IMR-90 (cell line): ENCODE measurements around the gene CCNYL1. TPM values are rescaled to one million over a fixed set of nuclear protein-coding genes. Genes with fewer than 3 reads are reported as not detected.

Experiments
- ATAC-seq: fragments of 200-7000 bp; cut with Tn5 transposase; 2 replicates; pipeline ENCODE4 v1.9.1; 2020; ENCODE audit warnings: low read depth, mild to moderate bottlenecking, moderate library complexity
- BruUV-seq: library from RNA; stranded (reverse); fragments of 400-500 nt; replicated peaks from 2 replicates; lab custom pipeline; 2021; lab: Mats Ljungman, UMichigan
- CTCF ChIA-PET: fragments of 300-600 bp; formaldehyde crosslinking; extraction: SDS; loops from one replicate; lab custom pipeline; 2021; ENCODE audit warnings: antibody characterized with exemption; lab: Yijun Ruan, JAX
- POLR2A ChIA-PET: fragments of 300-600 bp; sonication (Branson Sonifier 250); formaldehyde crosslinking; loops from one replicate; lab custom pipeline; 2022; ENCODE audit warnings: antibody characterized with exemption; ENCODE audit not compliant: unreplicated experiment; lab: Charles Lee
- DNase-seq: peaks from one replicate; pipeline ENCODE4 v3.0.0; 2013
- H2AFZ ChIP-seq: replicated peaks from 2 replicates; pipeline ENCODE3; 2013; ENCODE audit warnings: low read length, mild to moderate bottlenecking; ENCODE audit not compliant: poor library complexity
- H2AK5ac ChIP-seq: 2 replicates; pipeline ENCODE4 v1.6.1; 2013; ENCODE audit warnings: low read depth, low read length, inconsistent platforms
- H2AK9ac ChIP-seq: replicated peaks from 2 replicates; pipeline ENCODE3; 2013; ENCODE audit warnings: mild to moderate bottlenecking, low read depth, low read length, moderate library complexity; ENCODE audit not compliant: poor library complexity
- H2BK120ac ChIP-seq: 2 replicates; pipeline ENCODE4 v1.6.1; 2013; ENCODE audit warnings: low read depth, low read length, inconsistent platforms
- H2BK15ac ChIP-seq: 3 replicates; pipeline ENCODE4 v1.6.1; 2013; ENCODE audit warnings: low read depth, low read length, inconsistent platforms
- H2BK20ac ChIP-seq: 2 replicates; pipeline ENCODE4 v1.6.1; 2013; ENCODE audit warnings: low read depth, mild to moderate bottlenecking, inconsistent platforms, low read length, moderate library complexity
- H2BK5ac ChIP-seq: 2 replicates; pipeline ENCODE4 v1.6.1; 2013; ENCODE audit warnings: mild to moderate bottlenecking, low read depth, low read length, inconsistent platforms; ENCODE audit not compliant: poor library complexity, severe bottlenecking
- H3K14ac ChIP-seq: replicated peaks from 2 replicates; pipeline ENCODE4 v1.6.1; 2013; ENCODE audit warnings: low read depth, low read length, inconsistent platforms
- H3K18ac ChIP-seq: 2 replicates; pipeline ENCODE4 v1.6.1; 2013; ENCODE audit warnings: low read depth, low read length, control low read depth
- H3K23ac ChIP-seq: 2 replicates; pipeline ENCODE4 v1.6.1; 2013; ENCODE audit warnings: low read depth, low read length, inconsistent platforms
- H3K27ac ChIP-seq: 2 replicates; pipeline ENCODE4 v1.5.1; 2013; ENCODE audit warnings: mild to moderate bottlenecking, control low read depth, low read length; ENCODE audit not compliant: insufficient read depth
- H3K27me3 ChIP-seq: 2 replicates; pipeline ENCODE4 v1.6.1; 2013; ENCODE audit warnings: low read length; ENCODE audit not compliant: control insufficient read depth, insufficient read depth
- H3K36me3 ChIP-seq: 2 replicates; pipeline ENCODE4 v1.6.1; 2013; ENCODE audit warnings: low read length, mixed read lengths; ENCODE audit not compliant: control insufficient read depth, insufficient read depth
- H3K4ac ChIP-seq: 2 replicates; pipeline ENCODE4 v1.6.1; 2013; ENCODE audit warnings: low read depth, low read length, inconsistent platforms
- H3K4me1 ChIP-seq: 2 replicates; pipeline ENCODE4 v1.6.1; 2013; ENCODE audit warnings: low read length, mixed read lengths; ENCODE audit not compliant: control insufficient read depth, insufficient read depth
- H3K4me2 ChIP-seq: 2 replicates; pipeline ENCODE4 v1.6.1; 2013; ENCODE audit warnings: low read depth, mild to moderate bottlenecking, control low read depth, low read length, moderate library complexity
- H3K4me3 ChIP-seq: 2 replicates; pipeline ENCODE4 v1.5.1; 2013; ENCODE audit warnings: low read depth, mild to moderate bottlenecking, control low read depth, low read length, moderate library complexity; ENCODE audit not compliant: insufficient read depth
- H3K56ac ChIP-seq: 2 replicates; pipeline ENCODE4 v1.6.1; 2013; ENCODE audit warnings: low read length, inconsistent platforms; ENCODE audit not compliant: insufficient read depth; ENCODE audit errors: extremely low read depth
- H3K79me1 ChIP-seq, 2 experiments: 2 replicates each; pipeline ENCODE4 v1.6.1; 2013; ENCODE audit warnings: low read length in 2 of 2, inconsistent platforms in 1 of 2, low read depth in 1 of 2
- H3K9ac ChIP-seq: 2 replicates; pipeline ENCODE4 v1.6.1; 2013; ENCODE audit warnings: low read depth, low read length, control low read depth
- H3K9me1 ChIP-seq: 2 replicates; pipeline ENCODE4 v1.6.1; 2013; ENCODE audit warnings: low read length, inconsistent platforms; ENCODE audit not compliant: insufficient read depth
- H3K9me3 ChIP-seq: 2 replicates; pipeline ENCODE4 v1.6.1; 2013; ENCODE audit warnings: low read length; ENCODE audit not compliant: control insufficient read depth, insufficient read depth
- H4K20me1 ChIP-seq: 2 replicates; pipeline ENCODE4 v1.6.1; 2013; ENCODE audit warnings: low read length, inconsistent platforms; ENCODE audit not compliant: insufficient read depth
- H4K5ac ChIP-seq: 2 replicates; pipeline ENCODE4 v1.6.1; 2013; ENCODE audit warnings: mild to moderate bottlenecking, low read depth, low read length, control low read depth
- H4K8ac ChIP-seq, 2 experiments: 2 replicates each; pipeline ENCODE4 v1.6.1; 2013; ENCODE audit warnings: low read depth in 2 of 2, low read length in 2 of 2, control low read depth in 1 of 2, inconsistent platforms in 1 of 2
- H4K91ac ChIP-seq: 2 replicates; pipeline ENCODE4 v1.6.1; 2013; ENCODE audit warnings: low read depth, low read length, inconsistent platforms; ENCODE audit not compliant: insufficient read depth
- BHLHE40 ChIP-seq: fragments of 150-350 bp; IDR thresholded peaks from 2 replicates; pipeline ENCODE4 v1.6.1; 2016; ENCODE audit warnings: mild to moderate bottlenecking, low read depth, low read length
- CHD1 ChIP-seq: IDR thresholded peaks from 2 replicates; pipeline ENCODE4 v1.6.1; 2012; ENCODE audit warnings: low read depth, low read length, improper control_type of control experiment
- FOS ChIP-seq: fragments of 150-350 bp; IDR thresholded peaks from 2 replicates; pipeline ENCODE4 v1.6.1; 2016; ENCODE audit warnings: low read depth, low read length
- MAFK ChIP-seq: IDR thresholded peaks from 2 replicates; pipeline ENCODE4 v1.6.1; 2012; ENCODE audit warnings: low read depth, low read length, improper control_type of control experiment
- MXI1 ChIP-seq: IDR thresholded peaks from 2 replicates; pipeline ENCODE4 v1.6.1; 2012; ENCODE audit warnings: low read depth, mild to moderate bottlenecking, low read length, moderate library complexity, borderline replicate concordance
- NFE2L2 ChIP-seq: fragments of 150-350 bp; IDR thresholded peaks from 2 replicates; pipeline ENCODE4 v1.6.1; 2016; ENCODE audit warnings: low read depth, mild to moderate bottlenecking, low read length
- POLR2A ChIP-seq: IDR thresholded peaks from 2 replicates; pipeline ENCODE4 v1.6.1; 2012; ENCODE audit warnings: mild to moderate bottlenecking, low read depth, low read length
- RCOR1 ChIP-seq: IDR thresholded peaks from 2 replicates; pipeline ENCODE4 v1.6.1; 2012; ENCODE audit warnings: mild to moderate bottlenecking, low read length, improper control_type of control experiment; ENCODE audit not compliant: insufficient replicate concordance
- RFX5 ChIP-seq: IDR thresholded peaks from 2 replicates; pipeline ENCODE4 v1.8.0; 2012; ENCODE audit warnings: low read depth, mild to moderate bottlenecking, low read length, moderate library complexity
- SMC3 ChIP-seq: fragments of 150-350 bp; IDR thresholded peaks from 2 replicates; pipeline ENCODE4 v1.6.1; 2016; ENCODE audit warnings: low read depth, mild to moderate bottlenecking, antibody characterized with exemption, low read length, moderate library complexity
- WGBS, 2 experiments: methylation state at CpG; one replicate each; pipeline versions ENCODE4 v1.1.5 to v1.1.7; 2013; ENCODE audit warnings: missing lambda C conversion rate in 2 of 2; ENCODE audit not compliant: insufficient read length in 1 of 2; ENCODE audit errors: extremely low coverage in 2 of 2; 5-methylcytosine and 5-hydroxymethylcytosine counted together
- dilution Hi-C: fragments of 300-500 bp; cut with HindIII; formaldehyde crosslinking; loops from one replicate; pipeline ENCODE4 v1.14.3; 2018; ENCODE audit warnings: low sequenced_read_pairs; ENCODE audit not compliant: unreplicated experiment
- in situ Hi-C: fragments of 300-500 bp; cut with MboI; formaldehyde crosslinking; loops from 3 replicates; pipeline ENCODE4 v1.14.3; 2019; ENCODE audit warnings: low sequenced_read_pairs, inconsistent platforms, mixed read lengths
- intact Hi-C: fragments of 100-400 bp; cut with micrococcal nuclease; formaldehyde crosslinking; loops from 2 replicates; pipeline ENCODE4 v1.10.0; 2022
- polyA plus RNA-seq, 3 experiments: library from polyadenylated mRNA; depleted of rRNA; stranded (reverse); fragments of >200 nt; gene quantifications; 2 replicates each; pipeline ENCODE4 v1.2.3, GENCODE V29; 2012; ENCODE audit warnings: low replicate concordance in 1 of 3
- total RNA-seq: library from RNA; depleted of rRNA; stranded (reverse); fragments of >200 nt; gene quantifications from 2 replicates; pipeline ENCODE4 v1.2.3, GENCODE V29; 2012
- TF ChIP-seq, protein P1 (sequence below): conservative IDR thresholded peaks from 2 replicates; pipeline ENCODE4 v1.5.1; 2012; ENCODE audit warnings: mild to moderate bottlenecking, low read depth, low read length, improper control_type of control experiment

Gene CCNYL1
- total and polyA plus RNA-seq, 2 of the 4 experiments (the other 2 are of a cell fraction): 5.4 to 7.3 TPM

DNA sequence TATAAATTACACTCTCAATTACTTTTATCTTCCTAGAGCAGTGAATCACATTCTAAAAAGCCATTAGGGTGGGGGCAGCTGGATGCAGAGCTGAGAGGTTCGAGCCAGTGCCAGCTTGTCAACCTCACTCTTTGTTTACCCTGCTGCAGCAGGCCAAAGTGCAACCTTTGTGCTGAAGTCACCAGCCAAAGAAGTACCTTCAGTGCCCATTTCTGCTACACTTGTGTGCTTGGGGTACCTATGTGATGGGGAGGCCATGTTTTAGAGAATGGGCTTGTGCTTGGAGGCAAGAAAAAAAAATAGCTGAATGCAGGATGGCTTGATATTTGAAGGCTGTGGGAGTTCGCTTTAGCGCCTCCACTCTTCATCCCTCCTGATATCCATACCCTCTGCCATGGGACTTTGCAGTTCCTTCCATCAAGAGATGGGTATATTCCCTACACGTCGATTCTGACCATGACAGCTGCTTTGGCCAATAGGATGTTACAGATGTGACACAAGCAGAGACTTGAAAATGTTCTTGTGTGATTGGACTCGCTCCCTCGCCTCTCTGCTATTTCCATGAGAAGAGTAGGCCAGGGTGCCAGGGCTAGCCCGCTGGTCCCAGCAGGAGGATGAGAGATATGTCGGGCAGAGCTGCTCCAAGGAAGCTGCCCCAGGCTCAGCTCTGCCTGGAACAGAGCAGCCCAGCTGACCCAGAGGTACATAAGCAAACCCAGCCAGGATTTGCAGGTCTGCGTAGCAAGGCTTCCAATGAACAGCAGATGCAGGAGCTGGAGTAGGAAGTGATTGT lies 71.0 kb downstream of the CCNYL1 start:
- dilution Hi-C loops: no loop called here
- ChIA-PET POLR2A (no interaction called here), CTCF (interaction anchor here (1.6 kb wide), 1 partner anchor 10 kb away, joined by 5 read pairs; no protein-coding TSS in a partner anchor)

More for the DNA sequence above, 71.0 kb downstream of the CCNYL1 start:
- H2AK9ac ChIP-seq: no peak overlapping the region
- H2BK5ac ChIP-seq: no peak overlapping the region
- H3K9ac ChIP-seq: no peak overlapping the region
- H3K4me1 ChIP-seq: no peaks in the 10 kb centered on the region
- H3K9me3 ChIP-seq: no peaks in the 10 kb centered on the region
- no peak overlapping the region for H3K27ac ChIP-seq
- H3K18ac ChIP-seq: no peak overlapping the region
- H3K36me3 ChIP-seq: no peaks in the 10 kb centered on the region
- H2AFZ ChIP-seq: no peak overlapping the region
- no peak overlapping the region for H2AK5ac ChIP-seq
- no peak overlapping the region for H2BK20ac ChIP-seq
- no peak overlapping the region for H2BK15ac ChIP-seq
- H2BK120ac ChIP-seq: no peak overlapping the region
- no peak overlapping the region for H4K5ac ChIP-seq
- no TSS peak for BruUV-seq
- intact Hi-C loops: no loop called here
- TF ChIP-seq BHLHE40: no peak
- TF ChIP-seq NFE2L2: no peak
- no peak for TF ChIP-seq CHD1
- TF ChIP-seq MXI1: no peak
- no peak for TF ChIP-seq POLR2A
- no peak for TF ChIP-seq RCOR1
- TF ChIP-seq RFX5: no peak
- no peak for TF ChIP-seq SMC3
- TF ChIP-seq, protein P1, sequence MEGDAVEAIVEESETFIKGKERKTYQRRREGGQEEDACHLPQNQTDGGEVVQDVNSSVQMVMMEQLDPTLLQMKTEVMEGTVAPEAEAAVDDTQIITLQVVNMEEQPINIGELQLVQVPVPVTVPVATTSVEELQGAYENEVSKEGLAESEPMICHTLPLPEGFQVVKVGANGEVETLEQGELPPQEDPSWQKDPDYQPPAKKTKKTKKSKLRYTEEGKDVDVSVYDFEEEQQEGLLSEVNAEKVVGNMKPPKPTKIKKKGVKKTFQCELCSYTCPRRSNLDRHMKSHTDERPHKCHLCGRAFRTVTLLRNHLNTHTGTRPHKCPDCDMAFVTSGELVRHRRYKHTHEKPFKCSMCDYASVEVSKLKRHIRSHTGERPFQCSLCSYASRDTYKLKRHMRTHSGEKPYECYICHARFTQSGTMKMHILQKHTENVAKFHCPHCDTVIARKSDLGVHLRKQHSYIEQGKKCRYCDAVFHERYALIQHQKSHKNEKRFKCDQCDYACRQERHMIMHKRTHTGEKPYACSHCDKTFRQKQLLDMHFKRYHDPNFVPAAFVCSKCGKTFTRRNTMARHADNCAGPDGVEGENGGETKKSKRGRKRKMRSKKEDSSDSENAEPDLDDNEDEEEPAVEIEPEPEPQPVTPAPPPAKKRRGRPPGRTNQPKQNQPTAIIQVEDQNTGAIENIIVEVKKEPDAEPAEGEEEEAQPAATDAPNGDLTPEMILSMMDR: no peak
- no peak for TF ChIP-seq FOS
- no peak for TF ChIP-seq MAFK
- H3K4me2 ChIP-seq: no peak overlapping the region
- no peaks in the 10 kb centered on the region for H4K20me1 ChIP-seq
- H3K4ac ChIP-seq: no peak overlapping the region
- no peak overlapping the region for H3K56ac ChIP-seq
- no peak overlapping the region for H3K14ac ChIP-seq
- in situ Hi-C loops: no loop called here
- H3K9me1 ChIP-seq: no peaks in the 10 kb centered on the region
- H4K8ac ChIP-seq: no peak overlapping the region
- no peak overlapping the region for H3K4me3 ChIP-seq
- H3K23ac ChIP-seq: no peak overlapping the region
- ATAC-seq: no peak
- DNase-seq: no peak
- no CpG with 5 or more reads among the region's 10 CpGs for WGBS, 2 experiments
- H3K79me1 ChIP-seq: no peaks in the 10 kb centered on the region
- no peak overlapping the region for H4K91ac ChIP-seq
- H3K27me3 ChIP-seq: peaks cover 16% of the 10 kb centered on the region
